ENCODE results near the gene SH3GL3.
A peak's percentile ranks its signal among the peaks of the same experiment; 100 is the strongest.

SH3GL3 gene

GRCh38 chr15:83462953-83463433 lies 15.9 kb downstream of the SH3GL3 start:
- no peak for DNase-seq

DNA sequence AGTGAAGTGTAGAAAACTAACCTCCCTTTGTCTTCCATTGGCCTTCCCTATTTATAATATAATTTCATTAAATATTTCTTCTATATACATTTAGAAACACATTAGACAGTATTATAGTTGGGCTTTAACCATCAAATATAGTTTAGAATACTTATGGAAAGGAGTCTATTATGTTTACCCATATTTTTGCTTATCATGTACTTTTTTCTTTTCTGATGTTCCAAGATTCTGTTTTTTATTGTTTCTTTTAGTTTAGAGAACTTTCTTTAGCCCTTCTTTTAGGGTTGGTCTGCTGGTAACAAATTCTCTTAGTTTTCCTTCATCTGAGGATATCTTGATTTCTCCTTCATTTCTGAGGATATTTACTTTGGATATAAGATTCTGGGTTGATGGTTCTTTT lies 23.7 kb downstream of the SH3GL3 start:
- no peak for DNase-seq

DNA sequence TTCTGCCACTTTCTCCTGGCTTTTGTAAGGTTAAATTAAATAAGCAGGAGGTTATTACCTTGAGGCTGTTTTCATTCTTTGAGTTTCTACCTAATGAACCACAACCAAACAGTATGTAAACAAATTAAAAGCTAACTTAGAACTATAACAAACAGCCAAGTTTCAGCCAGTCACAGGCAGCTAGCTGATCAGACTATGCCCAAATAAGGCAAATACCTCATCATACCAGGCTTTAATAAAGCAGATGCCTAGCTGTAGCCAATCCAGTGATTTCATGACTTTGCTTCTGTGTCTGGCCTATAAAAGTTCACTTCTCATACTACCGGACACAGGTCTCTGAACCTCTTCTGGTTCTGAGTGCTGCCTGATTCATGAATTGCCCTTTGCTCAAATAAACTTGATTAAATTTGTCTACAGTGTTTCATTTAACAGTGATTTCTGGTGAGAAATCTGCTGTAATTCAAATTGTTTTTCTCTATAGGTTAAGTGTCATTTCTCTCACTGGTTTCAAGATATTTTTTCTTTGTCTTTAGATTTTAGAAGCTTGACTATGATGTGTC lies 24.2 kb downstream of the SH3GL3 start:
- no peak for DNase-seq

GRCh38 chr15:83472151-83472550 lies 25.0 kb downstream of the SH3GL3 start:
- no peak for DNase-seq

GRCh38 chr15:83472797-83473196 lies 25.7 kb downstream of the SH3GL3 start:
- no peak for DNase-seq

GRCh38 chr15:83474578-83474977 lies 27.4 kb downstream of the SH3GL3 start:
- DNase-seq: peak in 1 of 2 experiments; percentile 8

- DNase-seq: no peak
These were observed 28.4 kb downstream of the SH3GL3 start for GRCh38 chr15:83475551-83475950.

DNA sequence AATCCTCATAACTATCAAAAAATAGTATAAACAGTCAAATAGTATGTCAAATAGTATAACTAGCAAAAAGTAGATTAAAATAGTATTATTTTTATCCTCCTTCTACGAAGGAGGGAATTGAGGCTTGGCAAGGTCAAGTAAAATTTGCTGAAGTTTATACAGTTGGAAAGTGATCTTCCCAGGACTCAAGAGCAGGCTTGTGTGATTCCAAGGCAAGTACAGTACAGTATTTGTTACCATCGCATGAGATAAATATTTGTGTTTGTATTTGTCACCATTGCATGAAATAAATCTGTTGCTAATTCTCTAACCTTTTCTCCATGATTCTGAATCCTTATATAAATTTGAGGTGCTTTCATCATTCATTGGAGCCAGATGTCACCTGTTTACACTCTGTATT lies 28.9 kb downstream of the SH3GL3 start:
- no peak for DNase-seq

DNA sequence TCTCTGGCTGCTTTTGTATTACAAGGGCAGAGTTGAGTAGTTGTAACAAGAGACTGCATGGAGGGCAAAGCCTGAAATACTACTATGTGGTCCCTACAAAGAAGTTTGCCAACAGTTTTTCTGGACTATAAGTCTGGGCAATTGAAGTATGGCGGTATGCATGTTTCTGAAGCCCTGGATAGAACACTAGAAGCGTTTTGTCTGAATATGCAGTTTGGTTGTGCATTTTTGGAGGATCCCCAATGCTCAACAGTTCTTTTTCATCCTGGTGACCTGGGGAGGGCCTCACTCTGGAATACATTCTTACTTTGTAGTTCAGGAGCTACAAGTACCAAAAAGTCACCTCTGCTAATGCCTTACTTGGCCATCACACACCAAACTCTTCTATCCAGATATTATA lies 29.6 kb downstream of the SH3GL3 start:
- no peak for DNase-seq

DNA sequence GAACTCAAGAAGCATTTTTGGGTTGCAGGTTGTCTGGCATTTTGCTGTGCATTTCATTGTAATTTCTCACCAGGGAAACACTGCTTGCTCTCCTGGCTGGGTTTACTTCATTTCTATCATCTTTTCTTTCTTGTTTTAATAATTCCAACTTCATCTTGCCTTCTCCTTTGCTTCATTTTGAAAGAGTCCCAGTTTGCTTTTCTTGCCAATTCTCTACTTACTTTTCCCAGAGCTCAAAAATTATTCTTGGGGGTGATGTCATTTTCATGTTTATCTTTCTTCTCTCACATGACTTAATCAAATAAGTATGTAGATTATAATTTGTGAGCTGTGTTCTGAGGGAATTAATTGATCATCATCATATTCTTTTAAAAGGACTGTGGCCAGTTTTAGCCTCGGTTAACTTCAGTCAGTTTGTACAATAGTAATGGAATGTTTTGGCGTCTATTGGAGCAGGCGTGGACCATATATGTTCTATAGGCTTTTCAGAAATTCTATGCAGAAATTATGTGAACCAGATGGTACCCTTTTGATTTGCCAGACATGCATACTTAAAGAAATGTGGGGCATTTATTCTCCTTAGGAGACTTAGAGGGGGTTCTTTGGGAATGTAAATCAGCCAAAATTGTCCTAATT lies 30.1 kb downstream of the SH3GL3 start:
- DNase-seq: no peak

DNA sequence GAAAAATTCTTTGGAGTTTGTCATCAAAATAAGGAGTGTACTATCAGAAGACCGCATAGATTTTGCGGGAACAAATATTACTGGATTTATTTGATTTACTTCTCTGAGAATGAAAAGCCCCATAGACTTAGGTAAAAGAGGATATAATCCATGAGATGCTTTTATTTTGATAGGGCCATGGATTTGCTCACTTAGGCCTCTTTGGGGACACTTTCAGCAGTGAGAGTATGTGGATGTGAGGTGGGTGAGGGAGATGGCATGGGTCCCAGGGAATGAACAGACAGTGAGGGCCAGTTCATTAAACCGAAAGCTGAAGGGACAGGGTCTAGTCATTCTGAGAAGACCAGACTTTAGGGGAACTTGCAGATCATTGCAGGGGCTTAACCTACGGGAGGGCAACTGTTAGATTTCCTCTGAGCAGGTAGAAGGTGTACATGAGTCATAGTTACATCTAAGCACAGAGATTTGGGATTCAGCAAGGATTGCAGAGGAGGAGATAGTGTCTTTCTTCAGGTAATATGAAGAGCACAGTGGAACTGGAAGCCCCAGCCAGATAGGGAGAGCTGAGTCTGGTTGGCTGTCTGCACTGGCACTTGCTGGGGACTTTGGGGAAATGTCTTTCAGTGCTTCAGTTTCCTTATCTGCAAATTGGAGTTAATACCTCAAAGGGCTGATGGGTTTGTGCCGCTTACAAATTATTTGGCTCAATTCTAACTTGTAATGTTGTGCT lies 30.8 kb downstream of the SH3GL3 start:
- no peak for DNase-seq

GRCh38 chr15:83483612-83484011 lies 36.5 kb downstream of the SH3GL3 start:
- no peak for DNase-seq

DNA sequence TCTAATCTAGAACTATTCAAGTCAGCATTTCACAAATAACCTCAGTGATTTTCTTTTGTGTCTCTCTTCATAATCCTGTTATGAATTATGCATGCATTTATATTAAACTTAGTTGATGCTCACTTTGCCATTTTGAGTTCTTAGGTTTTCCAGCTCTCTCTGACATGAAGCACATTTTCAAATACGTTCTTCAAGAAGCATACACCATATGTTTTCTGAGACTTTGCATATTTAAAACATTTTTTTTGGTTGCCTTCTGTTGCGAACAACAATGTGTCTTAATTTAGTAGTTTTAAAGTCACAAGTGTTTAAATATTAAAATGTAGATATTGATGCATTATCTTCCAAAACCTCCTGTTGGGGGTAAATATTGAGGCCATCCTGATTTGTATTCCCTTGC lies 37.5 kb downstream of the SH3GL3 start:
- DNase-seq: no peak

GRCh38 chr15:83486363-83486762 lies 39.2 kb downstream of the SH3GL3 start:
- DNase-seq: no peak

GRCh38 chr15:83487519-83487918 lies 40.4 kb downstream of the SH3GL3 start:
- no peak for DNase-seq

DNA sequence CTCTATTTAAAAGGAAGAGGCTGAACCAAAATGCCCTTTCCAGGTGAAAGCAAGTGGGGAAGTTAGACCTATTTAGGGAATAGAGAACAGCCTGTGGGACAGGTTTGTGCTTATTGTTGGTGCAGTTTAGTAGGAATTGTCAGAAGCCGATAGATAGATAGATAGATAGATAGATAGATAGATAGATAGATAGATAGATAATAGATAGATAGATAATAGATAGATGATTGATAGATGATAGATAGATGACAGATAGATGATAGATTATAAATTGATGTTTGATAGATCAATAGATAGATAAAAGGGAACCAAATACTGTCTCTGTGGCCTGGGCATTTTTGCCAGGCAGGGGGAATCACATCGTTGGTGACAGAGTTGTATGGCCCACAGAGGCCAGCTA lies 42.5 kb downstream of the SH3GL3 start:
- no peak for DNase-seq

DNA sequence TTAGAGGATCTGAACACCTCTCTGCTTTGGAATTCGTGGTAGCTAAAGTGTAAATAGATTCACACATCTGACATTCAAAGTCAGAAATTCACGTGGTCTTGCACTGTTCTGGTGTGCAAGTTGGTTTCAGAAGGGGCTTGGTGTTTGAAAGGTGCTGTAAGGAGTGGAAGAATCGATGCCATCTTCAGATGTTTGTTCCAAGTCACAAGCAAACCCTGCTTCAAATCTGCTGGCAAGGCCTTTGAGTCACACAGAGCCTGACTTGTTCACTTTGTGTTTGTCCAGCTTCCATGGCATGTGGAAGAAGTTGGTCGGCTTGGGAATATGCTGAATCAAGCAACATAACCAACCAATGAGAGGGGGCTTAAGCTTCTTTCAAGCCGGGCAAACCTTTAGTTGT lies 44.3 kb downstream of the SH3GL3 start:
- no peak for DNase-seq

DNA sequence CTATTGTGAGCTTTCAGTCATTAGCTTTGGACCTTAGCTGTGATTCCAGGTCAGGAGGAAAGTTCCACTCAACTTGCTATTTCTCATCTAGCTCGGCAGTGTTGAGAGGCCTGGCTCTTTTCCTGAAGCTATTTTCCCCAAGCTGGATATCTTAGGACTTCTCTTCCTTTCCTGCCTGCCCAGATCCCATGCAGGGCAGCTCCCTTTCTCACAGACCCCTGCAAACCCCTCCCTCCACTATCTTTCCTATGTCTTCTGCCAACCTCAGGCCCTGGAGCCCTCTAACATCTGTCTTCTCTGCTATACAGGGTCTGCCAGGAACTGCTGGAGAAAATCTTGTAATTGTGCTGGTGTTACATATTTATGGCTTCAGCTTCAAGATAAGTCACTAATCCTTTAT lies 49.6 kb downstream of the SH3GL3 start:
- DNase-seq: no peak

- DNase-seq: no peak
These were observed 51.2 kb downstream of the SH3GL3 start for GRCh38 chr15:83498374-83498773.

DNA sequence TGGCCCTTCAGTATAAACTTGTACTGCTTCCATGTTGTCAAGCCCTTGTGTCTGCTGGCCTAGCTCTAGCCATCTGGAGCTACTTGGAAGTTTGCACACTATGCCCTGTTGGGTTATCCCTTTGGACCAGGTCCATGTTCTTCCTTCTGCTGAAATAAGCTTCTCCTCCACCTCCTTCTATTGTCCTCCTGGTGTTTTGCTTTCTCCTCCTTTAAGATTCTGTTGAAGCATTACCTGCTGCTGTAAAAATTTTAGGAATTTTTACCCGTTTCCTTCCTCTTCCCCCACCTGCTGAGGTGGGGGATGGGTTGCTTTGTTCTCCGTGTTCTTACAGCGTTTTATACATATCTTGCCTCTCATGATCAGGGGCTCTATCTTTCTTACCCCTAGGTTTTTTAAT lies 51.7 kb downstream of the SH3GL3 start:
- no peak for DNase-seq

- no peak for DNase-seq
These were observed 52.3 kb downstream of the SH3GL3 start for GRCh38 chr15:83499476-83499875.

GRCh38 chr15:83503595-83504364 lies 56.6 kb downstream of the SH3GL3 start:
- DNase-seq: no peak

DNA sequence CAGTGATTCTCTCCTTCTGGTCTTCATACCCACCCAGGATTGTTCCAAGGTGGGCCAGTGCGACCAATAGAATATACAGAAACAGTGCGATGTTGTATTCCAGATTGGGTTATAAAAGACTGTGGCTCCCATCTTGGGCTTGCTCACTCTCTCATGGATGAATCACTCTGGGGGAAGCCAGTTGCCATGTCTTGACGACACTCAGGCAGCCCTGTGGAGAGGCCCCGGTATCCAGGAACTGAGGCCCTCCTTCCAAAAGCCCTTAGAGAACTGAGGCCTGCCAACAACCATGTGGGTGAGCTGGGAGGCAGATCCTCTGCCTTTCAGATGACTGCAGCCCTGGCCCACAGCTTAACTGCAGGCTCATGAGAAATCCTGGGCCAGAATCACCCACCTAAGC lies 57.2 kb downstream of the SH3GL3 start:
- no peak for DNase-seq

DNA sequence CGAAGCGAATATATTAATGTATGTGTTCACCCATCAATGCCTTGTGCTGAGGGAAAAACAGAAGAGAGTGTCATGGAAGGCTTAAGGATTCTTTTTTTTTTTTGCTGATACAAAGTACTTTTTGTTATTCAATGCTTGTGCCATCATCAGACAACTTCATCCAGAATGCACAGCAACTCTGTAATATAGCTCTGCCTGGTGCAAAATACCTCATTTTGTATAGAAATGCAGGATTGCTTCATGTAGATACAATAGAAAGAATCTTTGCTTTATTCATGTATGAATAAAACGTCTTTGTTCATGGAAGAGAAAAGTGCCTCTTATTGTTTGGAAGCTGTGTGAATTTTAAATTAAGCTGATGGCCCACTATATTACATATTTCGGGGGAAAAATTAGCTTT lies 62.9 kb downstream of the SH3GL3 start:
- DNase-seq: no peak
